IMR-90 (cell line): ENCODE measurements around the gene TCF7L2. TPM values are rescaled to one million over a fixed set of nuclear protein-coding genes. Genes with fewer than 3 reads are reported as not detected.

Experiments
- ATAC-seq: fragments of 200-7000 bp; cut with Tn5 transposase; 2 replicates; pipeline ENCODE4 v1.9.1; 2020; ENCODE audit warnings: low read depth, mild to moderate bottlenecking, moderate library complexity
- BruUV-seq: library from RNA; stranded (reverse); fragments of 400-500 nt; replicated peaks from 2 replicates; lab custom pipeline; 2021; lab: Mats Ljungman, UMichigan
- CTCF ChIA-PET: fragments of 300-600 bp; formaldehyde crosslinking; extraction: SDS; loops from one replicate; lab custom pipeline; 2021; ENCODE audit warnings: antibody characterized with exemption; lab: Yijun Ruan, JAX
- POLR2A ChIA-PET: fragments of 300-600 bp; sonication (Branson Sonifier 250); formaldehyde crosslinking; loops from one replicate; lab custom pipeline; 2022; ENCODE audit warnings: antibody characterized with exemption; ENCODE audit not compliant: unreplicated experiment; lab: Charles Lee
- DNase-seq: peaks from one replicate; pipeline ENCODE4 v3.0.0; 2013
- H2AFZ ChIP-seq: replicated peaks from 2 replicates; pipeline ENCODE3; 2013; ENCODE audit warnings: low read length, mild to moderate bottlenecking; ENCODE audit not compliant: poor library complexity
- H2AK5ac ChIP-seq: 2 replicates; pipeline ENCODE4 v1.6.1; 2013; ENCODE audit warnings: low read depth, low read length, inconsistent platforms
- H2AK9ac ChIP-seq: replicated peaks from 2 replicates; pipeline ENCODE3; 2013; ENCODE audit warnings: mild to moderate bottlenecking, low read depth, low read length, moderate library complexity; ENCODE audit not compliant: poor library complexity
- H2BK120ac ChIP-seq: 2 replicates; pipeline ENCODE4 v1.6.1; 2013; ENCODE audit warnings: low read depth, low read length, inconsistent platforms
- H2BK15ac ChIP-seq: 3 replicates; pipeline ENCODE4 v1.6.1; 2013; ENCODE audit warnings: low read depth, low read length, inconsistent platforms
- H2BK20ac ChIP-seq: 2 replicates; pipeline ENCODE4 v1.6.1; 2013; ENCODE audit warnings: low read depth, mild to moderate bottlenecking, inconsistent platforms, low read length, moderate library complexity
- H2BK5ac ChIP-seq: 2 replicates; pipeline ENCODE4 v1.6.1; 2013; ENCODE audit warnings: mild to moderate bottlenecking, low read depth, low read length, inconsistent platforms; ENCODE audit not compliant: poor library complexity, severe bottlenecking
- H3K14ac ChIP-seq: replicated peaks from 2 replicates; pipeline ENCODE4 v1.6.1; 2013; ENCODE audit warnings: low read depth, low read length, inconsistent platforms
- H3K18ac ChIP-seq: 2 replicates; pipeline ENCODE4 v1.6.1; 2013; ENCODE audit warnings: low read depth, low read length, control low read depth
- H3K23ac ChIP-seq: 2 replicates; pipeline ENCODE4 v1.6.1; 2013; ENCODE audit warnings: low read depth, low read length, inconsistent platforms
- H3K27ac ChIP-seq: 2 replicates; pipeline ENCODE4 v1.5.1; 2013; ENCODE audit warnings: mild to moderate bottlenecking, control low read depth, low read length; ENCODE audit not compliant: insufficient read depth
- H3K27me3 ChIP-seq: 2 replicates; pipeline ENCODE4 v1.6.1; 2013; ENCODE audit warnings: low read length; ENCODE audit not compliant: control insufficient read depth, insufficient read depth
- H3K36me3 ChIP-seq: 2 replicates; pipeline ENCODE4 v1.6.1; 2013; ENCODE audit warnings: low read length, mixed read lengths; ENCODE audit not compliant: control insufficient read depth, insufficient read depth
- H3K4ac ChIP-seq: 2 replicates; pipeline ENCODE4 v1.6.1; 2013; ENCODE audit warnings: low read depth, low read length, inconsistent platforms
- H3K4me1 ChIP-seq: 2 replicates; pipeline ENCODE4 v1.6.1; 2013; ENCODE audit warnings: low read length, mixed read lengths; ENCODE audit not compliant: control insufficient read depth, insufficient read depth
- H3K4me2 ChIP-seq: 2 replicates; pipeline ENCODE4 v1.6.1; 2013; ENCODE audit warnings: low read depth, mild to moderate bottlenecking, control low read depth, low read length, moderate library complexity
- H3K4me3 ChIP-seq: 2 replicates; pipeline ENCODE4 v1.5.1; 2013; ENCODE audit warnings: low read depth, mild to moderate bottlenecking, control low read depth, low read length, moderate library complexity; ENCODE audit not compliant: insufficient read depth
- H3K56ac ChIP-seq: 2 replicates; pipeline ENCODE4 v1.6.1; 2013; ENCODE audit warnings: low read length, inconsistent platforms; ENCODE audit not compliant: insufficient read depth; ENCODE audit errors: extremely low read depth
- H3K79me1 ChIP-seq, 2 experiments: 2 replicates each; pipeline ENCODE4 v1.6.1; 2013; ENCODE audit warnings: low read length in 2 of 2, inconsistent platforms in 1 of 2, low read depth in 1 of 2
- H3K9ac ChIP-seq: 2 replicates; pipeline ENCODE4 v1.6.1; 2013; ENCODE audit warnings: low read depth, low read length, control low read depth
- H3K9me1 ChIP-seq: 2 replicates; pipeline ENCODE4 v1.6.1; 2013; ENCODE audit warnings: low read length, inconsistent platforms; ENCODE audit not compliant: insufficient read depth
- H3K9me3 ChIP-seq: 2 replicates; pipeline ENCODE4 v1.6.1; 2013; ENCODE audit warnings: low read length; ENCODE audit not compliant: control insufficient read depth, insufficient read depth
- H4K20me1 ChIP-seq: 2 replicates; pipeline ENCODE4 v1.6.1; 2013; ENCODE audit warnings: low read length, inconsistent platforms; ENCODE audit not compliant: insufficient read depth
- H4K5ac ChIP-seq: 2 replicates; pipeline ENCODE4 v1.6.1; 2013; ENCODE audit warnings: mild to moderate bottlenecking, low read depth, low read length, control low read depth
- H4K8ac ChIP-seq, 2 experiments: 2 replicates each; pipeline ENCODE4 v1.6.1; 2013; ENCODE audit warnings: low read depth in 2 of 2, low read length in 2 of 2, control low read depth in 1 of 2, inconsistent platforms in 1 of 2
- H4K91ac ChIP-seq: 2 replicates; pipeline ENCODE4 v1.6.1; 2013; ENCODE audit warnings: low read depth, low read length, inconsistent platforms; ENCODE audit not compliant: insufficient read depth
- BHLHE40 ChIP-seq: fragments of 150-350 bp; IDR thresholded peaks from 2 replicates; pipeline ENCODE4 v1.6.1; 2016; ENCODE audit warnings: mild to moderate bottlenecking, low read depth, low read length
- CEBPB ChIP-seq: IDR thresholded peaks from 2 replicates; pipeline ENCODE4 v1.6.1; 2012; ENCODE audit warnings: low read depth, low read length, improper control_type of control experiment
- CHD1 ChIP-seq: IDR thresholded peaks from 2 replicates; pipeline ENCODE4 v1.6.1; 2012; ENCODE audit warnings: low read depth, low read length, improper control_type of control experiment
- CTCF ChIP-seq: conservative IDR thresholded peaks from 2 replicates; pipeline ENCODE4 v1.5.1; 2012; ENCODE audit warnings: mild to moderate bottlenecking, low read depth, low read length, improper control_type of control experiment
- FOS ChIP-seq: fragments of 150-350 bp; IDR thresholded peaks from 2 replicates; pipeline ENCODE4 v1.6.1; 2016; ENCODE audit warnings: low read depth, low read length
- MAFK ChIP-seq: IDR thresholded peaks from 2 replicates; pipeline ENCODE4 v1.6.1; 2012; ENCODE audit warnings: low read depth, low read length, improper control_type of control experiment
- MAZ ChIP-seq: IDR thresholded peaks from 2 replicates; pipeline ENCODE4 v1.6.1; 2012; ENCODE audit warnings: low read depth, mild to moderate bottlenecking, low read length, improper control_type of control experiment, moderate library complexity, borderline replicate concordance
- MXI1 ChIP-seq: IDR thresholded peaks from 2 replicates; pipeline ENCODE4 v1.6.1; 2012; ENCODE audit warnings: low read depth, mild to moderate bottlenecking, low read length, moderate library complexity, borderline replicate concordance
- POLR2A ChIP-seq: IDR thresholded peaks from 2 replicates; pipeline ENCODE4 v1.6.1; 2012; ENCODE audit warnings: mild to moderate bottlenecking, low read depth, low read length
- RAD21 ChIP-seq: IDR thresholded peaks from 2 replicates; pipeline ENCODE4 v1.6.1; 2012; ENCODE audit warnings: low read length, improper control_type of control experiment
- RCOR1 ChIP-seq: IDR thresholded peaks from 2 replicates; pipeline ENCODE4 v1.6.1; 2012; ENCODE audit warnings: mild to moderate bottlenecking, low read length, improper control_type of control experiment; ENCODE audit not compliant: insufficient replicate concordance
- RFX5 ChIP-seq: IDR thresholded peaks from 2 replicates; pipeline ENCODE4 v1.8.0; 2012; ENCODE audit warnings: low read depth, mild to moderate bottlenecking, low read length, moderate library complexity
- SMC3 ChIP-seq: fragments of 150-350 bp; IDR thresholded peaks from 2 replicates; pipeline ENCODE4 v1.6.1; 2016; ENCODE audit warnings: low read depth, mild to moderate bottlenecking, antibody characterized with exemption, low read length, moderate library complexity
- WGBS, 2 experiments: methylation state at CpG; one replicate each; pipeline versions ENCODE4 v1.1.5 to v1.1.7; 2013; ENCODE audit warnings: missing lambda C conversion rate in 2 of 2; ENCODE audit not compliant: insufficient read length in 1 of 2; ENCODE audit errors: extremely low coverage in 2 of 2; 5-methylcytosine and 5-hydroxymethylcytosine counted together
- dilution Hi-C: fragments of 300-500 bp; cut with HindIII; formaldehyde crosslinking; loops from one replicate; pipeline ENCODE4 v1.14.3; 2018; ENCODE audit warnings: low sequenced_read_pairs; ENCODE audit not compliant: unreplicated experiment
- in situ Hi-C: fragments of 300-500 bp; cut with MboI; formaldehyde crosslinking; loops from 3 replicates; pipeline ENCODE4 v1.14.3; 2019; ENCODE audit warnings: low sequenced_read_pairs, inconsistent platforms, mixed read lengths
- intact Hi-C: fragments of 100-400 bp; cut with micrococcal nuclease; formaldehyde crosslinking; loops from 2 replicates; pipeline ENCODE4 v1.10.0; 2022
- polyA plus RNA-seq, 3 experiments: library from polyadenylated mRNA; depleted of rRNA; stranded (reverse); fragments of >200 nt; gene quantifications; 2 replicates each; pipeline ENCODE4 v1.2.3, GENCODE V29; 2012; ENCODE audit warnings: low replicate concordance in 1 of 3
- total RNA-seq: library from RNA; depleted of rRNA; stranded (reverse); fragments of >200 nt; gene quantifications from 2 replicates; pipeline ENCODE4 v1.2.3, GENCODE V29; 2012
- TF ChIP-seq, protein P1 (sequence below): fragments of 150-350 bp; IDR thresholded peaks from 2 replicates; pipeline ENCODE4 v1.6.1; 2017; ENCODE audit warnings: mild to moderate bottlenecking, antibody characterized with exemption, low read length, low read depth
- TF ChIP-seq, protein P2 (sequence below): fragments of 150-350 bp; IDR thresholded peaks from 2 replicates; pipeline ENCODE4 v1.6.1; 2016; ENCODE audit warnings: low read depth, mild to moderate bottlenecking, low read length, moderate library complexity, borderline replicate concordance

Gene TCF7L2
- total and polyA plus RNA-seq, 2 of the 4 experiments (the other 2 are of a cell fraction) = 1.3 to 12.2 TPM

DNA sequence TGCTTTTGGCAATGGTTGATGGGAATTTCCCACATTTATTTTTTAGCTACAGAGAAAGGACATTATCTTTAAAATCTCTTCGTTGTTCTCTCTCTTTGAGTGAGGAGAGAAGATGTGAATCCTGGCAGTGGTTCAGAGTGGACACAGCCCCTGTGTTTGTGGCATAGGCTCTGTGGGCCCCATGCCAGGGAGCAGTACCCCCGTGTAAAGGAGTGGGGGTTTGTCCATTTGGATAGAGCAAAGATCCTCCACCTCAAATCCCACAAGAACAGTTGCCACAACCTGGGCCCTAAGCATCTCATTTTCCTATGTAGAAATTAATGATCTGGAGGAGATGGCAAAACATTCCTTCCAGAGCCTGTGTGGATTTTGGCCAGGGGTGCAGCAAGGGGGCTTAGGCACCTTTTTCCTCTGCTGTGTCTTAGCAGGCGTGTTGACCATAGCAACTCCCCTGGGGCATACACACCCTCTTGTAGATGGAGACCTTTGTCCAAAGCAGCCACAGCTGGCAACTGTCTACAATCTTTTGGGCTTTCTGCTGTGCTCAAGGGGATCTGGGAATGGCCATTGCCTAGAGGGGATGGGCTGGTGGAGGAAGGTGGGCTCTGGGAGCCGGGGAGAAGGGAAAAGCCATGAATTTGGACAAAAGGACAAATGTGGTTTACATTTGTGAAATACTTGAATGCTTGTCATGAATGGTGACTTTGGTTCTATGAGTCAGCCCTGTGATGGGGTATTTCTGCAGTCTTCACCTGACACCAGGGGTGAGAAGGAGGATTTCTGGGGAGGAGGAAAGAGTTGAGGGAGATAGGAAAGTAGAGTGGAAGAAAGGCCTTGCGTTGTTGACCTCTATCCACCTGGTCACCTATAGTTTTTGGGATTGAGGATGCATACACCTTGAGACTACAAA is 92.0 kb downstream of the TCF7L2 start:
- dilution Hi-C loops = no loop called here
- intact Hi-C loops = no loop called here
- CTCF ChIA-PET = no interaction called here
- H3K9me1 ChIP-seq = peaks cover 17% of the 10 kb centered on the region
- POLR2A ChIA-PET = no interaction called here
- BruUV-seq = no TSS peak
- peaks cover 16% of the 10 kb centered on the region for H3K4me1 ChIP-seq
- H3K23ac ChIP-seq = no peak overlapping the region
- H4K8ac ChIP-seq = no peak overlapping the region
- ATAC-seq (no peak), DNase-seq (no peak)
- H3K27me3 ChIP-seq = no peaks in the 10 kb centered on the region
- H4K20me1 ChIP-seq = peaks cover 40% of the 10 kb centered on the region
- H4K91ac ChIP-seq = no peak overlapping the region
- no peak overlapping the region for H2BK20ac ChIP-seq
- H3K9me3 ChIP-seq = no peaks in the 10 kb centered on the region
- H3K36me3 ChIP-seq = peaks cover 7% of the 10 kb centered on the region; the same call in 1 of the 2 replicates
- H3K4me3 ChIP-seq = no peak overlapping the region
- H2BK120ac ChIP-seq = no peak overlapping the region
- no peak overlapping the region for H2BK15ac ChIP-seq
- H3K56ac ChIP-seq = no peak overlapping the region
- H2AK5ac ChIP-seq = no peak overlapping the region
- no peak overlapping the region for H2AK9ac ChIP-seq
- H3K4ac ChIP-seq = no peak overlapping the region
- no peak overlapping the region for H3K18ac ChIP-seq
- H3K79me1 ChIP-seq = peaks cover 38 to 47% of the 10 kb centered on the region in 2 experiments
- no peak overlapping the region for H3K27ac ChIP-seq
- H2AFZ ChIP-seq = no peak overlapping the region
- no peak overlapping the region for H3K14ac ChIP-seq
- no peak overlapping the region for H3K9ac ChIP-seq
- no peak overlapping the region for H4K5ac ChIP-seq
- 60% methylated on average over 1 of the region's 5 CpGs; no CpG with 5 or more reads in 1 of the 2 experiments for WGBS, 2 experiments
- in situ Hi-C loops = no loop called here
- no peak overlapping the region for H2BK5ac ChIP-seq
- no peak overlapping the region for H3K4me2 ChIP-seq
- TF ChIP-seq MXI1 (no peak), CTCF (no peak), CHD1 (no peak), SMC3 (no peak), FOS (no peak), RFX5 (no peak), POLR2A (no peak), MAFK (no peak), RCOR1 (no peak), BHLHE40 (no peak), CEBPB (no peak), RAD21 (no peak), MAZ (no peak)
- TF ChIP-seq, protein P1, sequence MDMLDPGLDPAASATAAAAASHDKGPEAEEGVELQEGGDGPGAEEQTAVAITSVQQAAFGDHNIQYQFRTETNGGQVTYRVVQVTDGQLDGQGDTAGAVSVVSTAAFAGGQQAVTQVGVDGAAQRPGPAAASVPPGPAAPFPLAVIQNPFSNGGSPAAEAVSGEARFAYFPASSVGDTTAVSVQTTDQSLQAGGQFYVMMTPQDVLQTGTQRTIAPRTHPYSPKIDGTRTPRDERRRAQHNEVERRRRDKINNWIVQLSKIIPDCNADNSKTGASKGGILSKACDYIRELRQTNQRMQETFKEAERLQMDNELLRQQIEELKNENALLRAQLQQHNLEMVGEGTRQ = no peak
- TF ChIP-seq, protein P2, sequence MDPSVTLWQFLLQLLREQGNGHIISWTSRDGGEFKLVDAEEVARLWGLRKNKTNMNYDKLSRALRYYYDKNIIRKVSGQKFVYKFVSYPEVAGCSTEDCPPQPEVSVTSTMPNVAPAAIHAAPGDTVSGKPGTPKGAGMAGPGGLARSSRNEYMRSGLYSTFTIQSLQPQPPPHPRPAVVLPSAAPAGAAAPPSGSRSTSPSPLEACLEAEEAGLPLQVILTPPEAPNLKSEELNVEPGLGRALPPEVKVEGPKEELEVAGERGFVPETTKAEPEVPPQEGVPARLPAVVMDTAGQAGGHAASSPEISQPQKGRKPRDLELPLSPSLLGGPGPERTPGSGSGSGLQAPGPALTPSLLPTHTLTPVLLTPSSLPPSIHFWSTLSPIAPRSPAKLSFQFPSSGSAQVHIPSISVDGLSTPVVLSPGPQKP = no peak
